Panc1 (cell line): Measurements from ENCODE around the gene SUN1. TPM values are rescaled to one million over a fixed set of nuclear protein-coding genes. Genes with fewer than 3 reads are reported as not detected.

Experiments
- ATAC-seq: fragments of 200-7000 bp; cut with Tn5 transposase; 2 replicates; pipeline ENCODE4 v1.9.1; 2020; ENCODE audit warnings: mild to moderate bottlenecking, moderate library complexity
- BruUV-seq: library from RNA; stranded (reverse); fragments of 400-500 nt; replicated peaks from 2 replicates; lab custom pipeline; 2021; lab: Mats Ljungman, UMichigan
- CTCF ChIA-PET: fragments of 300-600 bp; sonication (Branson Sonifier 250); formaldehyde crosslinking; loops from one replicate; lab custom pipeline; 2022; ENCODE audit warnings: antibody characterized with exemption; lab: Charles Lee
- POLR2A ChIA-PET: fragments of 300-600 bp; sonication (Branson Sonifier 250); formaldehyde crosslinking; loops from one replicate; lab custom pipeline; 2022; ENCODE audit warnings: antibody characterized with exemption; lab: Charles Lee
- DNase-seq: peaks from one replicate; pipeline ENCODE4 v3.0.0-alpha.2; 2010; ENCODE audit warnings: low read depth, low spot score
- H3K27ac ChIP-seq: 2 replicates; pipeline ENCODE4 v1.5.1; 2011; ENCODE audit warnings: mild to moderate bottlenecking, low read length, inconsistent platforms
- H3K27me3 ChIP-seq: fragments of 200-500 bp; sonication (Bioruptor generic); 2 replicates; pipeline ENCODE4 v1.6.0; 2014; ENCODE audit warnings: low read length, inconsistent platforms; ENCODE audit not compliant: control insufficient read depth, insufficient read depth
- H3K36me3 ChIP-seq: fragments of 200-500 bp; sonication (Bioruptor generic); 2 replicates; pipeline ENCODE4 v1.5.1; 2014; ENCODE audit warnings: inconsistent platforms, mild to moderate bottlenecking, low read length, moderate library complexity; ENCODE audit not compliant: control insufficient read depth, insufficient read depth
- H3K4me1 ChIP-seq: 2 replicates; pipeline ENCODE4 v1.5.1; 2011; ENCODE audit warnings: inconsistent platforms, mild to moderate bottlenecking, low read length, moderate library complexity; ENCODE audit not compliant: control insufficient read depth, insufficient read depth
- H3K4me3 ChIP-seq, 2 experiments: 2 replicates each; pipeline ENCODE4 v1.5.1; 2011 to 2012; ENCODE audit warnings: low read depth in 2 of 2, low read length in 2 of 2, mild to moderate bottlenecking in 2 of 2, inconsistent platforms in 1 of 2, moderate library complexity in 1 of 2
- H3K9me3 ChIP-seq: fragments of 200-500 bp; sonication (Bioruptor generic); 2 replicates; pipeline ENCODE4 v1.5.1; 2014; ENCODE audit warnings: low read depth, mild to moderate bottlenecking, inconsistent platforms, low read length, moderate library complexity; ENCODE audit not compliant: control insufficient read depth, insufficient read depth
- POLR2AphosphoS5 ChIP-seq: IDR thresholded peaks from 2 replicates; pipeline ENCODE4 v1.6.1; 2012; ENCODE audit warnings: mild to moderate bottlenecking, low read depth, low read length, moderate library complexity
- SIN3A ChIP-seq: IDR thresholded peaks from 2 replicates; pipeline ENCODE4 v1.6.1; 2012; ENCODE audit warnings: low read depth, mild to moderate bottlenecking, low read length, moderate library complexity, borderline replicate concordance; ENCODE audit not compliant: insufficient read depth
- TCF7L2 ChIP-seq: IDR thresholded peaks from 2 replicates; pipeline ENCODE4 v1.6.1; 2011; ENCODE audit warnings: mild to moderate bottlenecking, low read depth, low read length, inconsistent platforms
- in situ Hi-C: cut with HindIII; loops from 2 replicates; pipeline ENCODE4 v1.10.0; 2016; ENCODE audit warnings: low sequenced_read_pairs, low pct_unique_long_range_greater_than_20kb
- intact Hi-C: fragments of 100-400 bp; cut with micrococcal nuclease; formaldehyde crosslinking; loops from one replicate; pipeline ENCODE4 v1.10.0; 2022; ENCODE audit not compliant: unreplicated experiment
- total RNA-seq: library from RNA; stranded (reverse); gene quantifications from one replicate; pipeline ENCODE4 v1.2.1, GENCODE V29; 2021; ENCODE audit not compliant: unreplicated experiment
- TF ChIP-seq, protein P1 (sequence below): fragments of 450-650 bp; IDR thresholded peaks from 2 replicates; pipeline ENCODE4 v1.5.1; 2017; ENCODE audit warnings: mild to moderate bottlenecking
- TF ChIP-seq, protein P2 (sequence below), 2 experiments: IDR thresholded peaks; 2 replicates each; pipeline ENCODE4 v1.6.1; 2011 to 2012; ENCODE audit warnings: low read depth in 2 of 2, control low read depth in 1 of 2, low read length in 1 of 2, mild to moderate bottlenecking in 1 of 2, moderate library complexity in 1 of 2; ENCODE audit not compliant: insufficient read depth in 1 of 2

The SUN1 gene
- total RNA-seq, 1 experiment from 2014 or later = 244 TPM

DNA sequence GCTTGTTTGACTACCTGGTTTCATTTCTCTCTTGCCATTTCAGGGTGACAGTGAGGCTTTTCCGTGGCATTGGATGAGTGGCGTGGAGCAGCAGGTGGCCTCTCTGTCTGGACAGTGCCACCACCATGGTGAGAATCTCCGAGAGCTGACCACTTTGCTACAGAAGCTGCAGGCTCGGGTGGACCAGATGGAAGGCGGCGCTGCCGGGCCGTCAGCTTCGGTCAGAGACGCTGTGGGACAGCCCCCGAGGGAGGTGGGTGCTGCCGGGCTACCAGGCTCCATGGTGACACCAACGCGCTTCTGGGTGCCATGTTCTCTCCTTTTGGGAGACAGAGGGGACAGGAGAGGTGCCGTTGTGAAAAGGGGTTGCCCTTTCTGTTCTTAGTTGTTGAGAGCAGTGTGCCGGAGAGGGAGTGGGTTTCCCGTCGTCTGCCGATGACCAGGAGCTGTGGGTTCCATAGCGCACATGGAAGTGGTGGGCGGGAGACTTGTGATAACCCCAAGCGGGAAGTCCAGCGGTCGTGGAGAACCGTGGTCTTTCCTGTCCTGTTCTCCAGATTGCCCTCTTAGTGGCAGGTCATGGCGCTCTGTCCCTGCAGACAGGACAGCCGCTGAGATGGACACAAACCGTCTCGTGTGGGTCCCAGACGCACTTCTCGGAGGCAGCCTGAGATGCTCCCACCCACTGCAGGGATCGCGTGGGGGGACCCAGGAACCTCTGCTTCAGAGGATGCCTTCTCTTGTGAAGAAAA lies 21.3 kb downstream of the SUN1 start:
- in situ Hi-C loops (no loop called here), intact Hi-C loops (no loop called here)
- Histone ChIP-seq H3K9me3 (no peaks in the 10 kb centered on the region), H3K27ac (no peak overlapping the region), H3K4me3 (no peak overlapping the region), H3K4me1 (no peaks in the 10 kb centered on the region), H3K36me3 (peaks cover 13% of the 10 kb centered on the region), H3K27me3 (no peaks in the 10 kb centered on the region)
- BruUV-seq = no TSS peak
- no peak for DNase-seq
- POLR2A ChIA-PET = no interaction called here
- CTCF ChIA-PET = no interaction called here
- ATAC-seq = no peak
- TF ChIP-seq TCF7L2 (no peak), SIN3A (no peak), POLR2AphosphoS5 (no peak)
- TF ChIP-seq, protein P1, sequence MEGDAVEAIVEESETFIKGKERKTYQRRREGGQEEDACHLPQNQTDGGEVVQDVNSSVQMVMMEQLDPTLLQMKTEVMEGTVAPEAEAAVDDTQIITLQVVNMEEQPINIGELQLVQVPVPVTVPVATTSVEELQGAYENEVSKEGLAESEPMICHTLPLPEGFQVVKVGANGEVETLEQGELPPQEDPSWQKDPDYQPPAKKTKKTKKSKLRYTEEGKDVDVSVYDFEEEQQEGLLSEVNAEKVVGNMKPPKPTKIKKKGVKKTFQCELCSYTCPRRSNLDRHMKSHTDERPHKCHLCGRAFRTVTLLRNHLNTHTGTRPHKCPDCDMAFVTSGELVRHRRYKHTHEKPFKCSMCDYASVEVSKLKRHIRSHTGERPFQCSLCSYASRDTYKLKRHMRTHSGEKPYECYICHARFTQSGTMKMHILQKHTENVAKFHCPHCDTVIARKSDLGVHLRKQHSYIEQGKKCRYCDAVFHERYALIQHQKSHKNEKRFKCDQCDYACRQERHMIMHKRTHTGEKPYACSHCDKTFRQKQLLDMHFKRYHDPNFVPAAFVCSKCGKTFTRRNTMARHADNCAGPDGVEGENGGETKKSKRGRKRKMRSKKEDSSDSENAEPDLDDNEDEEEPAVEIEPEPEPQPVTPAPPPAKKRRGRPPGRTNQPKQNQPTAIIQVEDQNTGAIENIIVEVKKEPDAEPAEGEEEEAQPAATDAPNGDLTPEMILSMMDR = no peak
- TF ChIP-seq, protein P2, sequence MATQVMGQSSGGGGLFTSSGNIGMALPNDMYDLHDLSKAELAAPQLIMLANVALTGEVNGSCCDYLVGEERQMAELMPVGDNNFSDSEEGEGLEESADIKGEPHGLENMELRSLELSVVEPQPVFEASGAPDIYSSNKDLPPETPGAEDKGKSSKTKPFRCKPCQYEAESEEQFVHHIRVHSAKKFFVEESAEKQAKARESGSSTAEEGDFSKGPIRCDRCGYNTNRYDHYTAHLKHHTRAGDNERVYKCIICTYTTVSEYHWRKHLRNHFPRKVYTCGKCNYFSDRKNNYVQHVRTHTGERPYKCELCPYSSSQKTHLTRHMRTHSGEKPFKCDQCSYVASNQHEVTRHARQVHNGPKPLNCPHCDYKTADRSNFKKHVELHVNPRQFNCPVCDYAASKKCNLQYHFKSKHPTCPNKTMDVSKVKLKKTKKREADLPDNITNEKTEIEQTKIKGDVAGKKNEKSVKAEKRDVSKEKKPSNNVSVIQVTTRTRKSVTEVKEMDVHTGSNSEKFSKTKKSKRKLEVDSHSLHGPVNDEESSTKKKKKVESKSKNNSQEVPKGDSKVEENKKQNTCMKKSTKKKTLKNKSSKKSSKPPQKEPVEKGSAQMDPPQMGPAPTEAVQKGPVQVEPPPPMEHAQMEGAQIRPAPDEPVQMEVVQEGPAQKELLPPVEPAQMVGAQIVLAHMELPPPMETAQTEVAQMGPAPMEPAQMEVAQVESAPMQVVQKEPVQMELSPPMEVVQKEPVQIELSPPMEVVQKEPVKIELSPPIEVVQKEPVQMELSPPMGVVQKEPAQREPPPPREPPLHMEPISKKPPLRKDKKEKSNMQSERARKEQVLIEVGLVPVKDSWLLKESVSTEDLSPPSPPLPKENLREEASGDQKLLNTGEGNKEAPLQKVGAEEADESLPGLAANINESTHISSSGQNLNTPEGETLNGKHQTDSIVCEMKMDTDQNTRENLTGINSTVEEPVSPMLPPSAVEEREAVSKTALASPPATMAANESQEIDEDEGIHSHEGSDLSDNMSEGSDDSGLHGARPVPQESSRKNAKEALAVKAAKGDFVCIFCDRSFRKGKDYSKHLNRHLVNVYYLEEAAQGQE (IDR thresholded peaks at IDR 0.05; ENCODE audit: insufficient read depth in 1 of 2, low read depth in 2 of 2, low read length in 1 of 2) = no peak

DNA sequence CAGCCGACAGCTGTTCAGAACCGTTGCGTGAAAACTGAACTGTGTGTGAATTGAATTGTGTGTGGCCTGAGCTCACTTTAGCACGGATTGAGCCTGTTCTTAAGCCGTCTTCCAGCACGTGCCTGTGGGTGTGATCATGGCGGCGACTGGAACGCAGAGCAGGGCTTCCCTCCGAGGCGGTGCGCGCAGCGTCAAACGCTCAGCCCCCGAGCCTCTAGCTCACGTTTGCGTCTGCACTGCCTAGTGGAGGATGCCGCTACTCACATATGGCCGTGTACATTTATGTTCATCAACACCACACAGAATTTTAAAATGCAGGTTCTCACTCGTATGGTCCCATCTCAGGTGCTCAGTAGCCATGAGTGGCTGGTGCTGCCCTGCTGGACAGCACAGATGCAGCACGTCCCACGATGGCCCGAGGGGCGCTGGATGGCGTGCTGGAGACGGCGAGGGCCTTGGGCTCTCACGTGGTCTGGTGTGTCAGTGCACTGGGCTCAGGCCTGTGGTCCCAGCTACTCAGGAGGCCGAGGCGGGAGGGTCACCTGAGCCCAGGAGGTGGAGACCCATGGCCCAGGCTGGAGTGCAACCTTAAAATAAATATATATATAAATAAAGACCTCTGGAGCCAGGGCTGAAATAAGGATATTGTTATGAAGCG lies 22.0 kb downstream of the SUN1 start:
- DNase-seq (no peak), ATAC-seq (no peak)
- Histone ChIP-seq H3K27me3 (no peaks in the 10 kb centered on the region), H3K4me1 (no peaks in the 10 kb centered on the region), H3K36me3 (peaks cover 12% of the 10 kb centered on the region), H3K4me3 (no peak overlapping the region), H3K27ac (no peak overlapping the region), H3K9me3 (no peaks in the 10 kb centered on the region)
- in situ Hi-C loops (no loop called here), intact Hi-C loops (no loop called here)
- no TSS peak for BruUV-seq
- CTCF ChIA-PET = no interaction called here
- TF ChIP-seq TCF7L2 (no peak), SIN3A (no peak), POLR2AphosphoS5 (no peak)
- TF ChIP-seq, protein P1 = no peak
- TF ChIP-seq, protein P2 (IDR thresholded peaks at IDR 0.05; ENCODE audit: insufficient read depth in 1 of 2, low read depth in 2 of 2, low read length in 1 of 2) = no peak
- POLR2A ChIA-PET = no interaction called here
